CD4-positive, alpha-beta T cell treated with Interleukin-2 at 100 ng/mL for 4 hours (primary cell): ENCODE results near the gene INPP5D.

Experiments
- DNase-seq: peaks from one replicate; pipeline ENCODE4 v3.0.0-alpha.2; 2020; ENCODE audit warnings: low spot score

Gene INPP5D

GRCh38 chr2:233236820-233237589 is 176.9 kb downstream of the INPP5D start:
- no peak for DNase-seq

DNA sequence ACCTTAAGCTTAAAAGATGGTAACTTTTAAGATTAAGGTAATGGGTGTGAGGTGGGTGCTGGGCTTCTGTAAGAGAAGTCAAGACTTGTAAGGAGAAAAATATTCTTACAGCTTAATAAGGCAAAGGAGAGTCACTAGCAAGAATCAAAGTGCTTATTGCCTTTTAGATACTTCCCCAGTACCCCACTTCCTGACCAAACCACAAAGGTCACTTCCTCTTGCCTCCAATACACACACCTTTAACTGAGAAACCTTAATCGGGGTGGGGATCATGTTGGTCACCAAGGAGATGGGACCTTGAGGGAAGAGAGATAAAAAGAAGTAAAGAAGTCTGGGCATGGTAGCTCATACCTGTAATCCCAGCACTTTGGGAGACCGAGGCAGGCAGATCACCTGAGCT is 180.8 kb downstream of the INPP5D start:
- DNase-seq = peak; percentile 77

DNA sequence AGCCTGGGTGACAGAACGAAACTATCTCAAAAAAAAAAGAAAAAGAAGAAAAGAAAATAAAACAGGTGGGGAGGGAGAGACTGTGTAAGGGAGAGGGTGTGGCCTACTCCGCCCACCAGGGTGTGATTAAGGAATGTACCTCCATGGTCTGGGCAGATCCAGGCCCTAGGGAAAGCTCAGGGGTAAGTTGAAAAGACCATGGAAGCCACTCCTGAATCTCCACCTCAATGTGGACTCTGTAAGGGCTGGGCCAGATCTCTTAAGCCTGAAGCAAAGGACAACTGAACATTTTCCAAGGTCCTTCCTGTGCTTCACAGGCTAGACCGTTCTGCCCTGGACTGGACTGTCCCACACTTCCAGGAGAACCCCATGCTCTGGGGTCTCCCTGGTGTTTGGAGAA is 181.7 kb downstream of the INPP5D start:
- DNase-seq = no peak

DNA sequence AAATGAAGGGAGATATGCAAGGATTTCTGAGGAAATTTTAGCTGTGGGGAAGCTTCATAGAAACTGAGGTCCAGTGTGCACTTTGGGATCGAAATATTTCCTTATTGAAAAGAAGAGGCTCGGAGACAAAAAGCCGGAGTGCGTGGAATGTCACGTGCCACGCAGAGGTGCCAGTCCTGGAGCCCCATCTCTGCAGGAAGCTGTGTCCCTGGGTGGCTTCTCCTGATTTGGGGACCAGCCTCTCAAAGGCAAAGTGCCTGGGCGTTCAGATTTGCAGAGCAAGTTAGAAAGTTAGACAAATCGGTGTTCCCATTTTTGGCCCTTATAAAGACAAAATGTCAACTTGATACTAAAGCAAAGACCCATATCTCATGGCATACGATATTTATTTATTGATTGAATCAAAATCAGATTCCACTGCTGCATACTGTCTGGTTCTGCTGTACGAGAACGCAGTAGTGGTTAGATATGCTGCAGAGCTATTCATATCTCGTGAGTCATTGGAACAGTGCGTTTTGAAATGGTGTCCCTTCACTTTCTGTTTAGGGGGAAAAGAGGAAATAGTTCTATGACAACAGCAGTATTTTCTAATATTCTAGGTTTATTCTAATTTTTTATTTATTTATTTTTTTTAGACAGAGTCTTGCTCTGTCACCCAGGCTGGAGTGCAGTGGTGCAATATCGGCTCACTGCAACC is 182.2 kb downstream of the INPP5D start:
- peak; percentile 41 for DNase-seq

DNA sequence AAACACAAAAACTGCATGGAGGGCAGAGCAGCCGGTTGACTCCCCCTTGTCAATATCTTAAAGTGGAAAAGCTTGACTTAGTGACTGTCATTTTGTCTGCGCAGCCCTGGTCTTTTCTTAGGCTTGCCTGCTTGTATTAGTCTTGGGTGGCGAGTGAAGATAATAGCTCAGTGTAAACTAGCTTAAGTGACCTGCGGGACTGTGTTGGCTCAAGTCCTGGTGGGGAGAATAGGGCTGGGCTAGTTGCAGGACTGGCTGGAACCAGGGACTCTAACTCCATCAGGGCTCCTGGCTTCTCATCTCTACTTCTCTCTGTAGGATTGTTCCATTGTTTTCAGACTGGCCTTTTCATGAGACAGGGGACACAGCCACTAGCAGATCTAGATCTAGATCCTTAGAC is 183.2 kb downstream of the INPP5D start:
- DNase-seq = no peak

DNA sequence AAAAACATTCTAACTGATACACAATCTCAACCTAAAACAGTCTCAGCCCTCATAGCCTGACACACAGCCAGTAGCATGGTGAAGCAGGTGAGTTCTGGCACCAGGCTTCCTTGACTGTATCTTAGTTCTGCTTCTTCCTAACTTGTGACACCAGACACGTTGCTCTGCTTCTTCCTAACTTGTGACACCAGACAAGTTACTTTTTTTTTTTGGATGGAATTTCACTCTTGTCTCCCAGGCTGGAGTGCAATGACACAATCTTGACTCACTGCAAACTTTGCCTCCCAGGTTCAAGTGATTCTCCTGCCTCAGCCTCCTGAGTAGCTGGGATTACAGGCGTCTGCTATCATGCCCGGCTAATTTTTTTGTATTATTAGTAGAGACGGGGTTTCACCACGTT is 184.7 kb downstream of the INPP5D start:
- DNase-seq = no peak

GRCh38 chr2:233245406-233245805 is 185.3 kb downstream of the INPP5D start:
- no peak for DNase-seq

DNA sequence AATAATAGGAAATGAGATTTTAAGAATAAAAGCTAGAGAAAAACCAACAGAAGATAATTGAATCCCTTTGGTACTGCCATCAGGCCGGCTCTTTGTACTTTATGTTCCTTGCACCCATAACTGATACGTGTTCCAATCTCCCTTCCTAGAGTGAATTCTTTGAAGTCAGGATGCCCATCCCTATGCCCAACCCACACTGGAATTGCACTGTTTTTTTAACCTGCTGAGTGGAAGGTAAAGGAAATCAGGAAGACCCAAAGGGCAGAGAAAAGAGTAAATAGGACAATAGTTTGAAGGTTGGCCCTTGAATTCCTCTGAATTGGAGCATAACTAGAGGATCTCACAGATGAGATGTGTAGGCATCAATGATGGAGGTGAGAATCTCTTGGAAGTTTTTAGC is 187.0 kb downstream of the INPP5D start:
- DNase-seq = no peak

- peak; percentile 91 for DNase-seq
Observed at GRCh38 chr2:233247744-233248143, 187.6 kb downstream of the INPP5D start.

- peak; percentile 20 for DNase-seq
Observed at GRCh38 chr2:233248999-233249398, 188.9 kb downstream of the INPP5D start.

GRCh38 chr2:233250568-233250967 is 190.4 kb downstream of the INPP5D start:
- no peak for DNase-seq

GRCh38 chr2:233250985-233251305 is 190.8 kb downstream of the INPP5D start:
- DNase-seq = no peak

DNA sequence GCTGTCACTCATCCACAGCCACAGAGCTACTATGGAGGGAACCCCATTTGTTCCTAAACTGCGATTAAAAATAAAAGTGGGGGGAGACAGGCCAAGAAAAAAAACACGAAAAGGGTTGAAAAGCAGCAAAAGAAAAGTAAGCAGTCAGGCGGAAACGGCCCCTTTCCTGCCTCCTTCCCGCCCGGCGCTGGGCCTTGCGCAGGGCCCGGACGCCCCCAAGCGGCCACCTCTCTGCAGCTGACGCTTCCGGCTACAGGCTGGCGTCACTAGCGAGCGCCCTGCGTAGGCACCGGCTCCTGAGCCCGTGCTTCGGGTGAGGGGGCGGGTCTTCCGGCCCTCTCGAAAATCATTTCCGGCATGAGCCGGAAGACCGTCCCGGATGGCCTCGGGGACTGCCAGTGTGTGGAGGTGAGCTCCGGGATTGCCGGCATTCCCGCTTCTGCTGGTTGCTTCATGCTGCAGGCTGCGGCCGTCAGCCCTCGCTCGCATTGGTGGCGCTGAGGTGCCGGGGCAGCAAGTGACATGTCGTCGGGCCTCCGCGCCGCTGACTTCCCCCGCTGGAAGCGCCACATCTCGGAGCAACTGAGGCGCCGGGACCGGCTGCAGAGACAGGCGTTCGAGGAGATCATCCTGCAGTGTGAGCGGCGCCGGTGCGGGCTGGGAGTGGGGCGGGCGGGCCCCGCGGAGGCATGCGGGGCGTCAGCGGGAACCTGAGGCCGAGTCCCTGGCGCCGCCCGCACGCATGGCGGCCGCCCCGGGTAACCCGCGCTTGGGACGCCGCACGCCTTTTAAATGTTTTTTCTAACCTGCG is 191.4 kb downstream of the INPP5D start, which contains the start of gene ATG16L1:
TSS of gene ATG16L1 (plus strand) at position 368 of the 811 bp plus-strand sequence. CDS start at position 523, 155 bp downstream.
- DNase-seq = peak; percentile 95

DNA sequence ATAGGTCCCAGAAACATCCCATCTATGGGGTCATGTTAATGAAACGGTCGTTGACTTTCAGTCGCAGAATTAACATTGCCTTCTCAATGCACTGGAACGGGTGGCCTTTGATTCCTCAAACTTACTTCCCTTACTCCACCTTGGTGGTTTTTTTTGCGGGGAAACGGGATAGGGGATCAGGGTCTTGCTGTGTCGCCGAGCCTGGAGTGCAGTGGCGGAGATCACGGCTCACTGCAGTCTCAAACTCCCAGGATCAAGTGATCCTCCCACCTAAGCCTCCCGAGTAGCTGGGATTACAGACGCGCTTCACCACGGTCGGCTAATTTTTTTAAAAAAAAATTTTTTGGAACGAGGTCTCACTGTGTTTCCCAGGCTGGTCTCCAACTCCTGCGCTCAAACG is 192.1 kb downstream of the INPP5D start:
- DNase-seq = no peak

- DNase-seq = no peak
Observed at GRCh38 chr2:233255151-233255550, 195.0 kb downstream of the INPP5D start.

- DNase-seq = no peak
Observed at GRCh38 chr2:233256048-233256447, 195.9 kb downstream of the INPP5D start.
